GM12878 (cell line): ENCODE results near the gene NOP53. TPM values are rescaled to one million over a fixed set of nuclear protein-coding genes. Genes with fewer than 3 reads are reported as not detected.
A peak's percentile ranks its signal among the peaks of the same experiment; 100 is the strongest.

ENCODE experiments used
- ATAC-seq: fragments of 200-7000 bp; cut with Tn5 transposase; 3 replicates; pipeline ENCODE4 v1.9.1; 2020; ENCODE audit warnings: mild to moderate bottlenecking, moderate library complexity
- BruUV-seq: library from RNA; stranded (reverse); fragments of 400-500 nt; replicated peaks from 2 replicates; lab custom pipeline; 2021; lab: Mats Ljungman, UMichigan
- CTCF ChIA-PET: fragments of 300-600 bp; sonication (Branson Sonifier 250); formaldehyde crosslinking; extraction: SDS; loops from one replicate; lab custom pipeline; 2021; ENCODE audit warnings: inconsistent platforms; lab: Yijun Ruan, JAX
- POLR2A ChIA-PET: fragments of 350-600 bp; formaldehyde crosslinking; extraction: SDS; loops from one replicate; lab custom pipeline; 2021; ENCODE audit warnings: inconsistent platforms; lab: Charles Lee
- RAD21 ChIA-PET: fragments of 300-600 bp; sonication (Branson Sonifier 250); formaldehyde crosslinking; loops from one replicate; lab custom pipeline; 2023; ENCODE audit warnings: antibody characterized with exemption; ENCODE audit not compliant: unreplicated experiment; lab: Charles Lee
- SMC1A ChIA-PET: fragments of 300-600 bp; sonication (Branson Sonifier 250); formaldehyde crosslinking; loops from one replicate; lab custom pipeline; 2023; ENCODE audit not compliant: unreplicated experiment, uncharacterized antibody; lab: Charles Lee
- DNase-seq: peaks from one replicate; pipeline ENCODE4 v3.0.0-alpha.2; 2011; ENCODE audit warnings: low read depth, low spot score
- FAIRE-seq: peaks from 3 replicates; lab custom pipeline; 2011; peaks lifted over from hg19 to GRCh38; lab: Jason Lieb, UNC
- H2AFZ ChIP-seq: 2 replicates; pipeline ENCODE4 v1.6.0; 2011; ENCODE audit warnings: low read depth, low read length, control low read depth; ENCODE audit not compliant: control insufficient read depth
- H3K27ac ChIP-seq: 2 replicates; pipeline ENCODE4 v1.5.1; 2011; ENCODE audit warnings: control low read depth; ENCODE audit not compliant: control insufficient read depth, insufficient read depth
- H3K27me3 ChIP-seq, 2 experiments: replicated peaks in 1 of 2; 2 replicates each; pipeline versions ENCODE4 v1.6.0 to v1.6.1; 2011; ENCODE audit warnings: low read length in 1 of 2; ENCODE audit not compliant: control insufficient read depth in 2 of 2, insufficient read depth in 2 of 2
- H3K36me3 ChIP-seq, 2 experiments: 2 replicates each; pipeline ENCODE4 v1.5.1; 2011; ENCODE audit warnings: low read length in 1 of 2; ENCODE audit not compliant: control insufficient read depth in 2 of 2, insufficient read depth in 2 of 2
- H3K4me1 ChIP-seq: 2 replicates; pipeline ENCODE4 v1.6.1; 2011; ENCODE audit warnings: mild to moderate bottlenecking, low read length, moderate library complexity, mixed read lengths; ENCODE audit not compliant: control insufficient read depth, insufficient read depth
- H3K4me2 ChIP-seq: 2 replicates; pipeline ENCODE4 v1.6.0; 2011; ENCODE audit warnings: control low read depth; ENCODE audit not compliant: control insufficient read depth, insufficient read depth
- H3K4me3 ChIP-seq: fragments of 200-600 bp; sonication (generic); 2 replicates; pipeline ENCODE4 v1.5.1; 2016
- H3K79me2 ChIP-seq: 2 replicates; pipeline ENCODE4 v1.6.0; 2011; ENCODE audit warnings: low read length; ENCODE audit not compliant: control insufficient read depth, insufficient read depth
- H3K9ac ChIP-seq: 2 replicates; pipeline ENCODE4 v1.8.0; 2011; ENCODE audit warnings: low read length, control low read depth, mixed read lengths; ENCODE audit not compliant: control insufficient read depth, insufficient read depth
- H3K9me3 ChIP-seq: replicated peaks from 3 replicates; pipeline ENCODE4 v1.5.1; 2011; ENCODE audit warnings: mild to moderate bottlenecking, low read length; ENCODE audit not compliant: control insufficient read depth, insufficient read depth
- H4K20me1 ChIP-seq: 2 replicates; pipeline ENCODE4 v1.6.0; 2011; ENCODE audit not compliant: control insufficient read depth, insufficient read depth
- BCL11A ChIP-seq: IDR thresholded peaks from 2 replicates; pipeline ENCODE4 v1.6.1; 2011; ENCODE audit warnings: low read depth, low read length
- IKZF1 ChIP-seq: fragments of 450-650 bp; conservative IDR thresholded peaks from 2 replicates; pipeline ENCODE4 v1.6.1; 2017; ENCODE audit warnings: antibody characterized with exemption, mild to moderate bottlenecking
- NR2F1 ChIP-seq: fragments of 450-650 bp; conservative IDR thresholded peaks from 2 replicates; pipeline ENCODE4 v1.6.1; 2017; ENCODE audit warnings: mild to moderate bottlenecking
- POLR2A ChIP-seq: IDR thresholded peaks from 2 replicates; pipeline ENCODE4 v1.6.1; 2011; ENCODE audit warnings: low read depth, mild to moderate bottlenecking, low read length
- POLR2AphosphoS5 ChIP-seq: IDR thresholded peaks from 2 replicates; pipeline ENCODE4 v1.6.1; 2011; ENCODE audit warnings: mild to moderate bottlenecking, low read length, inconsistent platforms
- RBBP5 ChIP-seq: fragments of 200-600 bp; sonication (generic); conservative IDR thresholded peaks from 2 replicates; pipeline ENCODE4 v1.6.1; 2016
- SRF ChIP-seq, 2 experiments: IDR thresholded peaks; 2 replicates each; pipeline ENCODE4 v1.6.1; 2011; ENCODE audit warnings: low read depth in 2 of 2, low read length in 2 of 2, mild to moderate bottlenecking in 1 of 2, moderate library complexity in 1 of 2
- WGBS: methylation state at CpG from one replicate; pipeline ENCODE4 v1.1.6; 2016; ENCODE audit warnings: low lambda C conversion rate; ENCODE audit not compliant: insufficient replicate concordance, insufficient coverage; ENCODE audit errors: missing lambda C conversion rate; 5-methylcytosine and 5-hydroxymethylcytosine counted together
- in situ Hi-C: fragments of 300-500 bp; cut with MboI; formaldehyde crosslinking; loops from 9 replicates; pipeline ENCODE4 v1.14.3; 2018; ENCODE audit warnings: mixed read lengths
- intact Hi-C: fragments of 100-400 bp; cut with micrococcal nuclease; formaldehyde crosslinking; loops from one replicate; pipeline ENCODE4 v1.14.2; 2022; ENCODE audit not compliant: unreplicated experiment
- polyA plus RNA-seq, 11 experiments: library from polyadenylated mRNA; depleted of rRNA in 4 of 11; unstranded in 6 of 11; stranded (reverse) in 5 of 11; fragments of >200 nt; fragmentation: Nextera tagmentation in 4 of 11; fragmentation: Illumina TruSeq in 1 of 11; extraction: Ambion mirVana in 4 of 11; extraction: Trizol in 1 of 11; gene quantifications; 1 replicate in 1 of 11; 2 replicates in 10 of 11; pipeline versions ENCODE4 v1.2.1 to v1.2.3, GENCODE V29; 2011 to 2016; ENCODE audit warnings: inconsistent platforms in 2 of 11, missing spikeins in 2 of 11, low read depth in 1 of 11
- total RNA-seq, 4 experiments: library from RNA; depleted of rRNA in 3 of 4; stranded (reverse); fragments of >200 nt in 3 of 4; fragmentation: Illumina TruSeq in 1 of 4; extraction: Trizol in 1 of 4; gene quantifications; 2 replicates each; pipeline versions ENCODE4 v1.2.1 to v1.2.3, GENCODE V29; 2013 to 2021

NOP53 gene
- total and polyA plus RNA-seq, 10 of the 15 experiments (the other 5 are each of a cell fraction or from before 2014, with no cell fraction given) = 6.0 to 386 (median 167) TPM

DNA sequence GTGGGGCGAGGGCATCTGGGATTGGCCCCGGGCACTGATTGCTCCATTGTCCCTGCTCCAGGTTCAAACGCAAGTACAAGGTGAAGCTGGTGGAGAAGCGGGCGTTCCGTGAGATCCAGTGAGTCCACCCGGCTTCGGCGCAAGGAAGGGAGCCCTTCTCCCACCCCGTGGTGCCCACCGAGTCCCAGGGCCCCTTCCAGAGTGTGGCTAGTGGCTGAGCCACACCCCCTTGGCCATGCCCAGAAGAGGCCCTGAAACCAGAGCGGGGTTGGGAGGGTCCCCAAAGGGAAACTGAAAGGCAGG lies 11.2 kb downstream of the NOP53 start:
- RAD21 ChIA-PET = interaction anchor here (0.6 kb wide), 1 partner anchor 51 kb away, joined by 3 read pairs; no protein-coding TSS in a partner anchor
- Histone ChIP-seq H4K20me1 (no peaks in the 10 kb centered on the region), H3K4me3 (no peak overlapping the region), H3K27ac (no peak overlapping the region), H3K9me3 (no peaks in the 10 kb centered on the region; the same call in 2 of the 3 replicates), H2AFZ (no peak overlapping the region), H3K9ac (no peak overlapping the region), H3K4me2 (no peak overlapping the region), H3K27me3 (no peaks in the 10 kb centered on the region), H3K36me3 (peaks cover 22 to 41% of the 10 kb centered on the region in 2 experiments; a peak in 3 of 4 replicates), H3K79me2 (no peaks in the 10 kb centered on the region), H3K4me1 (0 out of 2 replicates have a peak, but pooled peaks cover 3% of the 10 kb centered on the region)
- BruUV-seq = no TSS peak
- in situ Hi-C loops (no loop called here), intact Hi-C loops (no loop called here)
- 98% methylated on average over 12 of the region's 12 CpGs for WGBS
- FAIRE-seq = no peak
- no peak for DNase-seq
- SMC1A ChIA-PET = interaction anchor here (0.9 kb wide), 1 partner anchor 11 kb away, joined by 3 read pairs; the partner anchor contains the start of gene NOP53
- no peak for TF ChIP-seq POLR2A
- TF ChIP-seq NR2F1 = no peak
- TF ChIP-seq SRF (IDR thresholded peaks at IDR 0.05; ENCODE audit: low read depth in 2 of 2, low read length in 2 of 2) = no peak
- TF ChIP-seq BCL11A = no peak
- no peak for TF ChIP-seq IKZF1
- POLR2A ChIA-PET = interaction anchor here (0.6 kb wide), 1 partner anchor 145 kb away, joined by 3 read pairs; no protein-coding TSS in a partner anchor
- ATAC-seq = no peak
- CTCF ChIA-PET = interaction anchor here (1.8 kb wide), 1 partner anchor 9 kb away, joined by 5 read pairs; no protein-coding TSS in a partner anchor

GRCh38 chr19:47756953-47757608 lies 11.7 kb downstream of the NOP53 start:
- Histone ChIP-seq H3K36me3 (peaks cover 21 to 40% of the 10 kb centered on the region in 2 experiments; a peak in 3 of 4 replicates), H4K20me1 (no peaks in the 10 kb centered on the region), H3K9me3 (no peaks in the 10 kb centered on the region; the same call in 2 of the 3 replicates), H3K79me2 (no peaks in the 10 kb centered on the region), H3K4me2 (no peak overlapping the region), H3K4me3 (no peak overlapping the region), H3K4me1 (0 out of 2 replicates have a peak, but pooled peaks cover 3% of the 10 kb centered on the region), H3K27me3 (no peaks in the 10 kb centered on the region), H3K27ac (no peak overlapping the region), H2AFZ (no peak overlapping the region), H3K9ac (no peak overlapping the region)
- no peak for ATAC-seq
- DNase-seq = no peak
- FAIRE-seq = no peak
- RAD21 ChIA-PET = no interaction called here
- SMC1A ChIA-PET = interaction anchor here (0.9 kb wide), 1 partner anchor 12 kb away, joined by 3 read pairs; the partner anchor contains the start of gene NOP53
- in situ Hi-C loops = no loop called here
- intact Hi-C loops = no loop called here
- no TSS peak for BruUV-seq
- POLR2A ChIA-PET = interaction anchor here (0.6 kb wide), 1 partner anchor 145 kb away, joined by 3 read pairs; no protein-coding TSS in a partner anchor
- WGBS = 92% methylated on average over 21 of the region's 22 CpGs
- peak; percentile 61 for TF ChIP-seq POLR2A
- 0 out of 2 replicates have a peak, but pooled peaks have one; percentile 14 for TF ChIP-seq POLR2AphosphoS5
- no peak for TF ChIP-seq RBBP5
- CTCF ChIA-PET = interaction anchor here (1.8 kb wide), 1 partner anchor 9 kb away, joined by 5 read pairs; no protein-coding TSS in a partner anchor
